Cortex of kidney (tissue), 1 donor: ENCODE results near the gene DPYSL5.
"Not testable (repeated sequence)": the region's sequence is repeated elsewhere in the genome, so short reads cannot be mapped to it uniquely, and the experiment has no call there.

Experiments used
- DNase-seq: peaks from one replicate; lab custom pipeline; 2025; lab: John Stamatoyannopoulos, UW

DPYSL5 gene

GRCh38 chr2:26875808-26876207 is 27.9 kb downstream of the DPYSL5 start:
- DNase-seq = no peak

- DNase-seq = no peak
These were observed 28.3 kb downstream of the DPYSL5 start for GRCh38 chr2:26876260-26876659.

DNA sequence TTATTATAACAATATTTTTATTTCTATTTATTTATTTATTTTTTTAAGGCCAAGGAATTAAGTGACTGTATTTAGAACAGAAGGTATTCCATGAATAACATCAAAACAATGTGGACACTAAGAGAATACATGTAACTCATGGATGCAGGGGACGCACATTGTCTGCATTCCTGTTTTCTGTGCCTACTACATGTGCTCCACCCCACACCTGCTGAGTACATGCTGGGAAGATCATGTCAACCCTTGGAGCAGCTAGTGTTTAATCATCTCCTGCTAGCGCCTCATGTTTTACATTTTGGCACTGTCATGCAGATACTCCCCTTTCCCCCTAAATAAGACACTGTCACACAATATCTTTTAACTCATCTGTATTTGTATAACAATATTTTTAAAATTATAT is 29.3 kb downstream of the DPYSL5 start:
- DNase-seq = no peak

GRCh38 chr2:26880161-26880560 is 32.2 kb downstream of the DPYSL5 start:
- DNase-seq = no peak

- no peak for DNase-seq
These were observed 33.0 kb downstream of the DPYSL5 start for GRCh38 chr2:26880910-26881435.

- not testable (repeated sequence) for DNase-seq
These were observed 34.3 kb downstream of the DPYSL5 start for GRCh38 chr2:26882220-26882619.

DNA sequence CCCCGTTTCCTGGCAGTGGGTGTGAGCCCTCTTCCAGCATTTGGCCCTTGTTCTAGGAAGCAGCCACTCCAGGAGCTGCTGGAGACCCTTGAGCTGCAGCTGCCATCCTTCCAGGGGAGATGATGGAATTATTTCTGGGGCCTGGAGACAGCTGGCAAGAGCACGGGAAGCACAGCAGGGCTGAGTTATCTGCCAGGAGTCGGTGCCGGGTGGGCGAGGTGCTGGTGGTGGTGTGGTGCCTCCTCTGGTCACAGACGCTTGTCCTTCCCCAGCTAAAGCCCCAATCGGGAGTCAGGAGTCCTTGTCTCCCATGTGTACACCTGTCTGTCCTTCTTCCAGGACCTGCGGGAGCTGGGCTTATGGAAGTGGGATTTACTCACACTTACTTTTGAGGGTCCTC is 36.0 kb downstream of the DPYSL5 start:
- DNase-seq = no peak

DNA sequence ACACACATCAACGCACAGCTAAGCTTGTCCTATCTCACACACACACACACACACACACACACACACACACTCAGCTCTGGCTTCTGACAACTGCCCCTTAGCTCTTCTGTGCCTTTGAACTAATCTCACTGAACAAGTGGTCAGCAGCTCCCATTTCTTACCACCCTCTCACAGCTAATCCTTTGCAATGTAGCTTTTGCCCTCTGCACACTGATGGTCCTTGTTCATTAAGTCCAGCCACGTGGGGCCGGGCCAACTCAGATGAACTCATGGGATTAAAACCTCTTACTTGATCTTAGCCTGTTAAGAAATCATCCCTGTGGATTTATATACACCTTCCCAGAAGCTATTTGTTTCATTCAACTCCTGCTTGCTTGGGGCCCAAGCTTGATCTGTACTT is 36.6 kb downstream of the DPYSL5 start:
- no peak for DNase-seq

DNA sequence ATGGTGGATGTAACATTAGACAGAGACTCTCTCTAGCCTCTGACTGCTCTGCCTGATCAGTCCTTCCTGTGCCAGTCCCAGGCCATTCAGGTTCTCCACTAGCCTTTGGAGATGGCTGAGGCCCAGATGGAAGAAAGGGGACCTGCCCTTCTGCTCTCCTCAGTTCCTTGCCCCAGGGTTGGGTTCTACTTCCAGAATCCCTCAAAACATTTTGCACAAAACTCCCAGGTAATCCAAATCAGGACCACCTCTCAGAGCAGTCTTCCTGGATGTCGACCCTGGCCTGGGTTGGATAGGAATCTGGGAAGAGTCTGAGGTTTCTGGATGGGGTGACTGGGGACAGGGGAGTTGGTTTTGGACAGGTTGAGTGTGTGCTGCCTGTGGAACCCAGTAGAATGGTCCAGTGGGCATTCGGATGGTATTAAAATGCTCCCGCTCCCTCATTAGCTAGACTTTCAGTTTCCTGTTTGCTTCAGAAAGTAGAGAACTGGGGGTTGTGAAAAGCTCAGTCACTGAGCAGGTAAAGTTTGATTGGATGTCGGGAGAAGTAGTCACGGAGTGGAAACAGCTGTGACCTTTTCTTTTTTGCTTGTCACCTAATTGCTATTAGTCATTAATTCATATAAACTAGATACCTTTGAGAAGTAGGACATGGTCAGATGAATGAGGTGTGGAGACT is 37.9 kb downstream of the DPYSL5 start:
- DNase-seq = no peak

DNA sequence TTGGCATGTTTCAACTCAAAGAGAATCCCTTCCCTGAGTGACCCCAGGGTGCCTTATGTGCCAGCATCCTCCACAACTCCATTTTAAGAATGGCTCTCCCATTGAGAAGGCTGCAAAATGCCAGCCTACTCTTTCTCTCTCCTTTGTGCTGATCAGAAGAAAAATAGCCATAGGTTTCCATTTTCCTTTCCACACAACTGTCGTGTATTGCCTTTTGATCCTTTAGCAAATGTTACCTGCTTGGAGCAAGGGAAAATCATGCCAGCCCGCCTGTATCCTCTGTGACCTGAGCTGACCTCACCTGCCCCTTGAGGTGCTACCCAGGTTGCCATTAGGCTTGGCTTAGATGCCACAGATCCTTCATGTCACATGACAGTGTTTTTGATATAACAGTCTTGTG is 38.8 kb downstream of the DPYSL5 start:
- no peak for DNase-seq

- no peak for DNase-seq
These were observed 39.2 kb downstream of the DPYSL5 start for GRCh38 chr2:26887151-26887550.

DNA sequence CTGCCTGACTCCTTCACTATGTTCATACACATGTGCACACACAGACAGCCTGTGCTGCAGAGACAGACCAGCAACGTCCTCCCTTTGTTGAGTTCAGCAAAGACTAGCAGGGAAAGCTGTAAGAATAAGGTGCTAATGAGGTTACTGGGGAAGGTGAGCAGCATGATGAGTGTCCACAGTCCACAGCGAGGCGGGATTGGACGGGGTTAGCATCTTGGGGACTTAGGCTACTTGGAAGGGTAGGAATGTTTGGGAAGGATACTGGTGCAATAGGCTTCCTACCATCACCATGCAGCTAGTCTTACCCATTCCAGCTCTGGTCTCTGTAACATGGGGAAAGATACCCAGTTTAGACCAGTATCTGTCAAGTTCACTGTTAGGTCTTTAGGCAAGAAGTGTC is 41.9 kb downstream of the DPYSL5 start:
- DNase-seq = no peak

DNA sequence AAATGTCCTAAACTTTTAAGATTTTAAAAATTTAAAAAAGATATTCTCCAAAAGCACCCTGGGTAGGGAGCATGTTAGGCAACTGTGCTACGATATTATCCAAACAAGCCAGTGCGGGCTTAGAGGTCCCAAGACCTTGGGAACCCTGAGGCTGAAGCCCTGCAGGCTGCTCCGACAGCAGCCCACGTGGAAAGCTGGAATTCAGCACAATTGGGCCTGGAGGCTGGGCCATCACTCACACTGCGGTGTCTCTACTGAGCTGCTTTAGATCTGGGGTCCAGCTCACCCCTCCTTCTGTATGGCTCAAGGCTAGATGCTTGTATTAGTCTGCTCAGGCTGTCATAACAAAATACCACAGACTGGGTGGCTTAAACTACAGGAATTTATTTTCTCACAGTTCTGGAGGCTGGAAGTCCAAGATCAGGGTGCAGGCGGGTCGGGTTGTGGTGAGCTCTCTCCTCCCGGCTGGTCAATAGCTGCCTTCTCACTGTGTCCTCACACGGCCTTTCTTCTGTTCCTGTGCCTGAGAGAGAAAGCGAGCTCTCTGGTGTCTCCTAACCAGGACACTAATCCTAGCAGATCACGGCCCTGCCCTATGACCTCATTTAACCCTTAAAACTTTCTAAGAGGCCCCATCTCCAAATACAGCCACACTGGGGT is 42.5 kb downstream of the DPYSL5 start:
- DNase-seq = no peak

- no peak for DNase-seq
These were observed 44.2 kb downstream of the DPYSL5 start for GRCh38 chr2:26892133-26892532.

DNA sequence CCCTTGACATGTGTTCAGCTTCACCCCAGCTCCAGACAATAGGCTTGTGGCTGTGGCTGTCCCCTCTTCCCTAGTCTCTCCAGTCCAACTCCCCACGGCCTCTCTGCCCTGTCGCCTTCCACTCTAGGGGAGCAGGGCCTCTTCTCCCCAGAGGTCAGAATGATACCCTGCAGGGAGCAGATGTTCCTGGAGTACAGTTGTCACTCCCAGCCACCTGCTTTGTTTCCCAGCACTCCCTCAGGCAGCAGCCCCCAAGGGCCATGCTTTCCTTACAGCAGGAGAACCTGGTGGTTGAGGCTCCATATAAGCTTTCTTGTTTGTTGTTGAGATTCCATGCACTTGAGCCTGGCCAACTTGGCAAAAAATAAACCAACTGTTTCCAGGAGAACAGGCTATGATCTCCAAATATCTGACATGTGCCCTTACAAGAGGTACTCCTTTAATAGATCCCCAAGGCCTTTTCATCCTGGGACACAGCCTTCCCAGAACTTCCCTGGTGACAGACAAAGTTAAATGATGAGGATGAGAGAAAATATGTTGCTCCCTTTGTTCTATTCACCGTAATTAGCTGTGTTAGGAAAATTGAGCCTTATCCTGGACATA is 45.1 kb downstream of the DPYSL5 start:
- DNase-seq = no peak

GRCh38 chr2:26894136-26894535 is 46.2 kb downstream of the DPYSL5 start:
- DNase-seq = no peak

DNA sequence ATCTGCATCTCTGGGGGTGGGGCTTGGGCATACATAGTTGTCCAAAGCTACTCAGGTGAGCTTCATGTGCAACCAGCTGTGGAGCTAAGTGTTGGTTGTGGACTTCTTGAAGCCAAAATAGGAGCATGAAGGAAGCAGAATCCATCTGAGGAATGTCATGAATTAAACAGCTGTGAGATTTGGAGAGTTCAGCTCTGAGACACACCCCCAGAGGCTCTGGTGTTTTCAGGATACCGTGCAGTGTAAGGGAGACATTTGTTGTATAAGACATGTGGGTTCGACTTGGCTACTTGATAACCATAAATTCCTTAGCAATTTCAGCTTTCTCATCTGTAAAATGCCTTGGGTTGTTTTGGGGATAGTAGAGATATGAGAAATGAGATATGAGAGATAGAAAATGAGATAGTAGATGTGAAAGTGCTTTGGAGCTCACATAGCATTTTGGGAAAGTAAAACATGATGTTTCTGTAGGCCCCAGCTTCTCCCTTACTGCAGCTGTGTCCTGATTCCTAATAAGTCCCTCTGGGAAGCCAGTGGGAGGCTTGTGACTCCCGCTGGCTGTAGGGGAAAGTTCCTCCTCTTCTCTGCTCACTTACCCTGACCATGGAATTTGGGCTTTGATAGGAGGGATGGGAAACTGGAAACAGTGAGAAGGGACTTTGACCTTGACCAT is 50.0 kb downstream of the DPYSL5 start:
- no peak for DNase-seq

DNA sequence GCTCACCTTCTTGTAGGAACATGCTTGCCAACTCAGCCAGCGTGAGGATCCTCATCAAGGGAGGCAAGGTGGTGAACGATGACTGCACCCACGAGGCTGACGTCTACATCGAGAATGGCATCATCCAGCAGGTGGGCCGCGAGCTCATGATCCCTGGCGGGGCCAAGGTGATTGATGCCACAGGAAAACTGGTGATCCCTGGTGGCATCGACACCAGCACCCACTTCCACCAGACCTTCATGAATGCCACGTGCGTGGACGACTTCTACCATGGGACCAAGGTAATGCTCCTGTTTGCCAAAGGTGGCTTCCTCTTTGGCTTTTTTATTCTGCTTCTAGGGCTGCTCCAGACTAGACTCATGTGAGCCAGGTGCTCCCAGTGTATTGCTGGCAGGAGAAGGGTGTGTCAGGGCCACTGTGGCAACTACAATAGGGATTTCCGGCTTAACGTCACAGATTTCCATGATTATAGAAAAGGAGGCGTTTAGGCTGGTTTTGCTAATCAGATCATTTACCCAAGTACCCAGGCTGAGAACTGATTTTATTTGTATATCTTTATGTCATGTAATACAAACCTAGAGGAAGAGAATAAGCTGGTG is 50.6 kb downstream of the DPYSL5 start:
- no peak for DNase-seq

- no peak for DNase-seq
These were observed 51.7 kb downstream of the DPYSL5 start for GRCh38 chr2:26899500-26900164.

DNA sequence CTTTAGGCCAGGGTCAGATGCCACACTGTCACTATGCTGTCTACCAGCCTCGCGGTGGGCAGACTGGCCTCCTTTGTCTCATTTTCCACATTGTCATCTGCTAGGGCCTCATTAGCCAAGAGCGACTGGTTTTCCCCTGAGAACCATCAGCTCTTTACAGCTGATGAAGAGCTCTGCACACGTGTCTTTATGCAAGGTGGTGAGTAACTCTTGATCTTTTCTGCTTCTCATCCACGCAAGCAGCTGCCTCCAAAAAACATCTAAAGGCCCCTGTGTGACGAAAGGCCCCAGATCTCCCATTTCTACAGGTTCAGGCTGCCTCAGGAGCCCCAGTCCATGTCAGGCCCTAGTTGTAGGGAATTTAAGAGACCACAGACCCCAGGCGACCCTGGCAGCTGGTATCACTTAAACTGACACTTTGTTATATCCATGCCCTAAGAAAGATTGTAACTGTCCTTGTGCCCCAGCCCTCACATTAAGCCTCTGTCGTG is 52.9 kb downstream of the DPYSL5 start:
- no peak for DNase-seq

GRCh38 chr2:26901326-26902183 is 53.6 kb downstream of the DPYSL5 start:
- DNase-seq = no peak
